Heart left ventricle (tissue), 16 donors: Measurements from ENCODE around the gene COL23A1. TPM values are rescaled to one million over a fixed set of nuclear protein-coding genes. Genes with fewer than 3 reads are reported as not detected.

Experiments
- ATAC-seq, 4 donors: fragments of 200-7000 bp; cut with Tn5 transposase; one replicate each; pipeline ENCODE4 v1.9.1; 2020 to 2022; ENCODE audit warnings: moderate library complexity in 4 of 4, mild to moderate bottlenecking in 3 of 4, moderate number of reproducible peaks in 1 of 4
- DNase-seq, 5 donors: peaks; one replicate each; pipeline ENCODE4 v3.0.0-alpha.2; 2020
- H3K27ac ChIP-seq, 12 donors: fragments of 200-600 bp; sonication (generic) in 4 of 12; one replicate each; pipeline versions ENCODE4 v1.5.0 to v1.8.0; 2016 to 2022; ENCODE audit warnings: mild to moderate bottlenecking in 2 of 12
- H3K27me3 ChIP-seq, 9 donors: fragments of 200-600 bp; sonication (generic) in 2 of 9; one replicate each; pipeline versions ENCODE4 v1.5.1 to v1.8.0; 2016 to 2022; ENCODE audit warnings: mild to moderate bottlenecking in 3 of 9
- H3K36me3 ChIP-seq, 9 donors: fragments of 200-600 bp; sonication (generic) in 2 of 9; one replicate each; pipeline versions ENCODE4 v1.5.0 to v1.8.0; 2018 to 2022; ENCODE audit warnings: mild to moderate bottlenecking in 2 of 9
- H3K4me1 ChIP-seq, 12 donors: fragments of 200-600 bp; sonication (generic) in 4 of 12; one replicate each; pipeline versions ENCODE4 v1.5.0 to v1.8.0; 2016 to 2022; ENCODE audit warnings: mild to moderate bottlenecking in 3 of 12
- H3K4me3 ChIP-seq, 12 donors: fragments of 200-600 bp; sonication (generic) in 4 of 12; one replicate each; pipeline versions ENCODE4 v1.5.0 to v1.8.0; 2017 to 2022; ENCODE audit warnings: mild to moderate bottlenecking in 9 of 12, moderate library complexity in 4 of 12
- H3K9me3 ChIP-seq, 12 donors: fragments of 200-600 bp; sonication (generic) in 4 of 12; one replicate each; pipeline versions ENCODE4 v1.5.0 to v1.8.0; 2016 to 2022; ENCODE audit warnings: mild to moderate bottlenecking in 1 of 12
- POLR2A ChIP-seq, 2 donors: fragments of 450-650 bp; IDR thresholded peaks; one replicate each; pipeline ENCODE4 v1.6.1; 2017; ENCODE audit warnings: antibody characterized with exemption in 2 of 2, mild to moderate bottlenecking in 2 of 2, moderate library complexity in 2 of 2
- WGBS, 4 donors: extraction: QIAGEN DNeasy Blood & Tissue Kit in 2 of 4; methylation state at CpG; one replicate each; pipeline versions ENCODE4 v1.1.5 to v1.1.7; 2013 to 2018; 5-methylcytosine and 5-hydroxymethylcytosine counted together
- intact Hi-C, 10 donors: fragments of 100-400 bp; cut with DNase I; formaldehyde crosslinking; loops; one replicate each; pipeline versions ENCODE4 v1.11.1 to v1.14.2; 2022
- polyA plus RNA-seq, 2 donors: library from polyadenylated mRNA; stranded (reverse); fragments of 200-250 nt; gene quantifications; one replicate each; pipeline ENCODE4 v1.2.3, GENCODE V29; 2013
- total RNA-seq, 9 donors: library from RNA; depleted of rRNA in 2 of 9; stranded (reverse); fragments of >200 nt in 2 of 9; fragmentation: NEBNext Ultra II Directional in 3 of 9; extraction: Animal tissue kit (Norgen Biotek cat#: 25700) in 3 of 9; gene quantifications; one replicate each; pipeline versions ENCODE4 v1.1.0 to v1.2.4, GENCODE V29; 2016 to 2023
- TF ChIP-seq, protein P1 (sequence below), 12 donors: fragments of 200-600 bp; sonication (generic) in 4 of 12; IDR thresholded peaks; one replicate each; pipeline versions ENCODE4 v1.5.0 to v1.8.0; 2018 to 2022; ENCODE audit warnings: antibody characterized with exemption in 12 of 12, mild to moderate bottlenecking in 5 of 12
- donor health status: ischemic (EF 13 %, LVEDD 7.1; RV severe dilation, severe dysfunction).
- donor health status: healthy with polysubstance abuse.
- donor health status: DM: no; HTN: yes; CAD: no.
- donor health status: DM: no; HTN: no; CAD: no.
- donor health status: ischemic (EF 25% LVEDD 6.9; RV normal size, moderate dysfunction).
- donor health status: ischemic (EF 25% LVEDD 5.7; RV mildly dilated, moderate dysfunction).
- donor health status: healthy.
- donor health status: DM: yes; HTN: yes; CAD: no.
- donor health status: ischemic (EF 35%, LVEDD 5.7; RV mildly dilated, moderate dysfunction).
- donor health status: nonischemic (EF 11% LVEDD 7.7; RV severe dilation, severe dysfunction).
- donor health status: DM: yes; HTN: yes; CAD: no.
- donor health status: PGD.
- donor health status: ischemic (EF 29% LVEDD 5.4; RV normal size, mild dysfunction).
- donor health status: nonischemic (EF 23%, LVEDD 6.1; RV moderate dilation, normal function).

Gene COL23A1
- total and polyA plus RNA-seq, 11 donors = 6.0 to 33.0 (median 18.8) TPM

DNA sequence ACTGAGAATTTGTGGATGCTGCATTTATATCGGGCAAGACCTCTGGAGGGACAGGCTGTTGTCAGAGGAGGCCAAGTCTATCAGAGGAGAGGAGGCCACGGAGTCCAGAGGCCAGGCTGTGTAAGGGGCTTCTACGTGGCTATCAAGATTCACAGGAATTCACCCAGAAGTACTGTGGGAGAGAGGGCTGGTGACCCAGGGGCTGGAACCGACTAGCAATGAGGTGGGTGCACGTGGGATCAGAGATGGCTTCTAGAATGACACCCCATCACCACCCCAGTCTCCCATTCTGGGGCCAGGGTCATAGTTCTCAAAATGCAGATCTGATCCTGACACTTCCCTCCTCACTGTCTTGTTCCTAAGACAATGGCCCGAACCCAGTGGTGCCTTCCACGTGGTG, 296.4 kb downstream of the COL23A1 start:
- Histone ChIP-seq H3K9me3 (peaks cover 0 to 6% (median 0%) of the 10 kb centered on the region in 12 donors), H3K4me1 (peaks cover 0 to 3% (median 0%) of the 10 kb centered on the region in 12 donors), H3K4me3 (no peak overlapping the region), H3K27me3 (peaks cover 0 to 14% (median 0%) of the 10 kb centered on the region in 9 donors), H3K36me3 (no peaks in the 10 kb centered on the region), H3K27ac (no peak overlapping the region)
- WGBS, 4 donors = 79 to 85% (median 80%) methylated on average over 7 of the region's 7 CpGs
- intact Hi-C loops = loop anchor here in 1 of 10 donors (5.0 kb wide), 1 partner anchor 33 kb away; no protein-coding TSS in a partner anchor
- ATAC-seq (no peak), DNase-seq (peak in 1 of 5 donors; percentile 7)
- TF ChIP-seq, protein P1, sequence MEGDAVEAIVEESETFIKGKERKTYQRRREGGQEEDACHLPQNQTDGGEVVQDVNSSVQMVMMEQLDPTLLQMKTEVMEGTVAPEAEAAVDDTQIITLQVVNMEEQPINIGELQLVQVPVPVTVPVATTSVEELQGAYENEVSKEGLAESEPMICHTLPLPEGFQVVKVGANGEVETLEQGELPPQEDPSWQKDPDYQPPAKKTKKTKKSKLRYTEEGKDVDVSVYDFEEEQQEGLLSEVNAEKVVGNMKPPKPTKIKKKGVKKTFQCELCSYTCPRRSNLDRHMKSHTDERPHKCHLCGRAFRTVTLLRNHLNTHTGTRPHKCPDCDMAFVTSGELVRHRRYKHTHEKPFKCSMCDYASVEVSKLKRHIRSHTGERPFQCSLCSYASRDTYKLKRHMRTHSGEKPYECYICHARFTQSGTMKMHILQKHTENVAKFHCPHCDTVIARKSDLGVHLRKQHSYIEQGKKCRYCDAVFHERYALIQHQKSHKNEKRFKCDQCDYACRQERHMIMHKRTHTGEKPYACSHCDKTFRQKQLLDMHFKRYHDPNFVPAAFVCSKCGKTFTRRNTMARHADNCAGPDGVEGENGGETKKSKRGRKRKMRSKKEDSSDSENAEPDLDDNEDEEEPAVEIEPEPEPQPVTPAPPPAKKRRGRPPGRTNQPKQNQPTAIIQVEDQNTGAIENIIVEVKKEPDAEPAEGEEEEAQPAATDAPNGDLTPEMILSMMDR (IDR thresholded peaks at IDR 0.05) = no peak
- TF ChIP-seq POLR2A (IDR thresholded peaks at IDR 0.05) = no peak

DNA sequence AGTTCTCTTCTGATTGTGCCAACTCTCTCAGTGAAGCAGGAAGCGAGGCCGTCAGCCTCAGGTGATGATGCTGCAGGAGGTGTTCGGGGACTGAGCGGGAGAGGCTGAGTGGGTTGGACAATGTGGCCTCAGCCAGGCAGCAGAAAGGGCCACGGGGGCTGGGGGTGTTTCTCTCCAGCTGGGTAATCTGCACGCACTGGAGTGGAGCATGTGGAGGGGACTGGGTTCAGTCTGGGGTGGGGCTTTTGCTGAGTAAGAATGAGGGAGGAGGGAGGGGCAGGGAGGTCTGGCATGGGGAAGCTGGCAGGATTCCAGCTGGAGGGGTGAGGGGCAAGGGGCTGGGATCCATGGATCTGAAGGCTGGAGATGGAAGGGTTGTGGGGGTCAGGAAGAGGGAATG, 296.8 kb downstream of the COL23A1 start:
- H3K4me3 ChIP-seq = no peak overlapping the region
- H3K9me3 ChIP-seq = peaks cover 0 to 6% (median 0%) of the 10 kb centered on the region in 12 donors
- peaks cover 0 to 14% (median 0%) of the 10 kb centered on the region in 9 donors for H3K27me3 ChIP-seq
- WGBS, 4 donors = 60 to 76% (median 68%) methylated on average over 6 of the region's 6 CpGs
- TF ChIP-seq POLR2A (IDR thresholded peaks at IDR 0.05) = no peak
- TF ChIP-seq, protein P1 (IDR thresholded peaks at IDR 0.05) = no peak
- H3K36me3 ChIP-seq = no peaks in the 10 kb centered on the region
- DNase-seq (peak in 1 of 5 donors; percentile 28), ATAC-seq (no peak)
- H3K4me1 ChIP-seq = peaks cover 0 to 5% (median 0%) of the 10 kb centered on the region in 12 donors
- no peak overlapping the region for H3K27ac ChIP-seq
- intact Hi-C loops = loop anchor here in 1 of 10 donors (5.0 kb wide), 1 partner anchor 34 kb away; no protein-coding TSS in a partner anchor

DNA sequence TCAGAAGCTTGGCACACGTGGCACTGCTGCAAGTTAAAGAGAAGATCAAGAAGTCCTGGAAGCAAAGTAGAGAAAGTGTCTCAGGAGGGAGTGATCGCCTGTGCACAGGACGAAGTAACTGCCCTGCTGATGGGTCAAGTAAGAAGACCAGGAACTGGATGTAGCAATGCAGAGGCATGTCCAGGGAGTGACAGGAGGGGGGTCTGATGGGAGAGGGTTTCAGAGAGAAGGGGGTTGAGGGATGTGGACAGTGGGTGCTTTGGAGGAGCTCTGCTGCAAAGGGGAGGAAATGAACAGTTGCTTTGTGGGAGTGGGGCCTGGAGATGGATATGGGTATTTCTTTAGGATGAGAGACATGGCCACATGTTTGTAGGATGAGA, 297.4 kb downstream of the COL23A1 start:
- Histone ChIP-seq H3K27me3 (peaks cover 0 to 15% (median 0%) of the 10 kb centered on the region in 9 donors), H3K36me3 (no peaks in the 10 kb centered on the region), H3K4me3 (no peak overlapping the region), H3K27ac (no peak overlapping the region), H3K4me1 (peaks cover 0 to 5% (median 0%) of the 10 kb centered on the region in 12 donors), H3K9me3 (peaks cover 0 to 6% (median 0%) of the 10 kb centered on the region in 12 donors)
- TF ChIP-seq POLR2A (IDR thresholded peaks at IDR 0.05) = no peak
- no peak for DNase-seq
- no peak for ATAC-seq
- WGBS, 4 donors = 80 to 91% (median 84%) methylated on average over 3 of the region's 3 CpGs
- intact Hi-C loops = loop anchor here in 1 of 10 donors (5.0 kb wide), 1 partner anchor 34 kb away; no protein-coding TSS in a partner anchor

DNA sequence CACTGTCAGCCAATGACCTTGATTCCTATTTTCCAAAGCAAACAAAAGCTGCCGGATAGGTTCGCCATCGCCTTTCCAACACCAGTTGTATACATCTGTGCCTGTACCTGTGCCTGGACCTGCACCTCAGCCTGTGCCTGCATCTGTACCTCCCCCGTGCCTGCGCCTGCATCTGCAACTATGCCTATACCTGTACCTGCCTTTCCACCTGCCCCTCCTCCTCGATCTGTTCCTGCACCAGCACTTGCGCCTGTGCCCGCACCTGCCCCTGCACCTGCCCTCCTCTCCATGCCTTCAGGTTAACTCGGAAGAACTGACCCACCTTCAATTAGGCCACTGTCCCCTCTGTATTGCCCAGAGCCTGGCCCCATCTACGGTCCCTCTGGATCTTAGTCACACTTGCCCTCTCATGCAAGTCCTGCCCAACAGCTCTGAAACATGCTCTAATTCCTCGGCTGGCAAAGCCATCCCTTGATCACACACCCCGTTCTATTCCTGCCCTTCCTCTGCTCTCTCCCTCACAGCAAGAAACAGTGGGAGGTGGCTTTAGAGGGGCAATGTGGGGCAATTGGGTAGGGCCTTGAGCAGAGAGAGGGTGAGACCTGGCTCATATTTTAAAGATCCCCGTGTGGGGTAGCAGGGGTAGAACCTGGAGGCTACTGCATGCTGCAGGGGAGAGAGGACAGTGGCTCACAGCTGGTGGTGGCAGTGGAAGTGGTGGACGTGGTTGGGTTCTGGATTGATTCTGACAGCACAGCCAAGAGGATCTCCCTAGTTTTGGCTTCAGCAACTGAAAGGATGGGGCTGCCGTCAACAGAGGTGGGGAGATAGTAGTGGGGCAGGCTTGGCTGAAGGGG, 298.0 kb downstream of the COL23A1 start:
- Histone ChIP-seq H3K4me3 (no peak overlapping the region), H3K4me1 (peaks cover 0 to 5% (median 0%) of the 10 kb centered on the region in 12 donors), H3K9me3 (peaks cover 0 to 6% (median 0%) of the 10 kb centered on the region in 12 donors), H3K27me3 (peaks cover 0 to 21% (median 0%) of the 10 kb centered on the region in 9 donors), H3K27ac (no peak overlapping the region), H3K36me3 (no peaks in the 10 kb centered on the region)
- ATAC-seq = no peak
- intact Hi-C loops = loop anchor here in 1 of 10 donors (5.0 kb wide), 1 partner anchor 35 kb away; no protein-coding TSS in a partner anchor
- TF ChIP-seq, protein P1 (IDR thresholded peaks at IDR 0.05) = no peak
- no peak for TF ChIP-seq POLR2A (IDR thresholded peaks at IDR 0.05)
- peak in 2 of 5 donors; percentile 14 to 15 for DNase-seq
- 87 to 94% (median 90%) methylated on average over 15 of the region's 15 CpGs for WGBS, 4 donors
